Small intestine (tissue), 7 donors: ENCODE measurements around the gene CCDC68. TPM values are rescaled to one million over a fixed set of nuclear protein-coding genes. Genes with fewer than 3 reads are reported as not detected.
"Not testable (repeated sequence)": the region's sequence is repeated elsewhere in the genome, so short reads cannot be mapped to it uniquely, and the experiment has no call there.

ENCODE experiments used
- DNase-seq, 2 donors: peaks; one replicate each; pipeline versions ENCODE4 v3.0.0 to v3.0.0-alpha.2; 2013
- FAIRE-seq: peaks from 2 replicates; lab custom pipeline; 2012; peaks lifted over from hg19 to GRCh38; lab: Jason Lieb, UNC
- H3K27ac ChIP-seq, 3 donors: one replicate each; pipeline ENCODE4 v1.5.1; 2013; ENCODE audit warnings: low read length in 2 of 3, mild to moderate bottlenecking in 2 of 3, control low read depth in 1 of 3, inconsistent platforms in 1 of 3, low read depth in 1 of 3, moderate library complexity in 1 of 3
- H3K27me3 ChIP-seq, 3 donors: one replicate each; pipeline ENCODE4 v1.6.1; 2013; ENCODE audit warnings: low read length in 3 of 3, inconsistent platforms in 1 of 3; ENCODE audit not compliant: control insufficient read depth in 3 of 3, insufficient read depth in 3 of 3
- H3K36me3 ChIP-seq, 3 donors: one replicate each; pipeline ENCODE4 v1.6.1; 2013; ENCODE audit warnings: low read length in 3 of 3, inconsistent platforms in 1 of 3, low read depth in 1 of 3, mild to moderate bottlenecking in 1 of 3, moderate library complexity in 1 of 3; ENCODE audit not compliant: control insufficient read depth in 3 of 3, insufficient read depth in 2 of 3
- H3K4me1 ChIP-seq, 3 donors: one replicate each; pipeline ENCODE4 v1.6.1; 2013; ENCODE audit warnings: low read length in 2 of 3, inconsistent platforms in 1 of 3, low read depth in 1 of 3, mild to moderate bottlenecking in 1 of 3, moderate library complexity in 1 of 3; ENCODE audit not compliant: control insufficient read depth in 3 of 3, insufficient read depth in 2 of 3
- H3K4me3 ChIP-seq, 3 donors: one replicate each; pipeline ENCODE4 v1.5.1; 2013; ENCODE audit warnings: low read length in 3 of 3, control low read depth in 1 of 3, inconsistent platforms in 1 of 3, low read depth in 1 of 3, mild to moderate bottlenecking in 1 of 3, moderate library complexity in 1 of 3
- H3K9me3 ChIP-seq, 2 donors: one replicate each; pipeline ENCODE4 v1.6.1; 2013; ENCODE audit warnings: low read depth in 1 of 2, low read length in 1 of 2; ENCODE audit not compliant: control insufficient read depth in 2 of 2, insufficient read depth in 1 of 2
- WGBS, 3 donors: extraction: QIAGEN DNeasy Blood & Tissue Kit; methylation state at CpG; one replicate each; pipeline ENCODE4 v1.1.7; 2013; 5-methylcytosine and 5-hydroxymethylcytosine counted together
- polyA plus RNA-seq, 4 donors: library from polyadenylated mRNA; stranded (reverse) in 3 of 4; unstranded in 1 of 4; fragments of 200-250 nt in 3 of 4; fragments of 120-200 nt in 1 of 4; gene quantifications; one replicate each; pipeline versions ENCODE4 v1.2.1 to v1.2.3, GENCODE V29; 2013
- donor health status: healthy with polysubstance abuse.
- donor health status: control.
- donor health status: control.
- donor health status: Bipolar disorder and iron deficiency.
- donor health status: healthy.

Gene CCDC68
- polyA plus RNA-seq, 4 donors = 11.2 to 40.2 (median 31.6) TPM

DNA sequence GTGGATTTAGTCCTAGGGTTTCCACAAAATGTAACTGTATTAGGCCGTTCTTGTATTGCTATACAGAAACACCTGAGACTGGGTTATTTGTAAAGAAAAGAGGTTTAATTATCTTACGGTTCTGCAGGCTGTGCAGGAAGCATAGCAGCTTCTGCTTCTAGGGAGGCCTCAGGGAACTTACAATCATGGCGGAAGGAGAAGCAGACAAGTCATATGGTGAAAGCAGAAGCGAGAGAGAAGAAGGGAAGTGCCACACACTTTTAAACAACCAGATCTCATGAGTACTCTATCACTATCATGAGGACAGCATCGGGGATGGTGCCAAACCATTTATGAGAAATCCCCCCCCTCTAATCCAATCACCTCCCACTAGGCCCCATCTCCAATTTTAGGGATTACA is 9.5 kb upstream of the CCDC68 start:
- no peak for FAIRE-seq
- no peak overlapping the region for H3K27ac ChIP-seq
- no peaks in the 10 kb centered on the region for H3K36me3 ChIP-seq
- 83 to 95% (median 91%) methylated on average over 5 of the region's 5 CpGs for WGBS, 3 donors
- no peaks in the 10 kb centered on the region for H3K4me1 ChIP-seq
- H3K9me3 ChIP-seq = no peaks in the 10 kb centered on the region
- no peak overlapping the region for H3K4me3 ChIP-seq
- H3K27me3 ChIP-seq = no peaks in the 10 kb centered on the region
- no peak for DNase-seq

DNA sequence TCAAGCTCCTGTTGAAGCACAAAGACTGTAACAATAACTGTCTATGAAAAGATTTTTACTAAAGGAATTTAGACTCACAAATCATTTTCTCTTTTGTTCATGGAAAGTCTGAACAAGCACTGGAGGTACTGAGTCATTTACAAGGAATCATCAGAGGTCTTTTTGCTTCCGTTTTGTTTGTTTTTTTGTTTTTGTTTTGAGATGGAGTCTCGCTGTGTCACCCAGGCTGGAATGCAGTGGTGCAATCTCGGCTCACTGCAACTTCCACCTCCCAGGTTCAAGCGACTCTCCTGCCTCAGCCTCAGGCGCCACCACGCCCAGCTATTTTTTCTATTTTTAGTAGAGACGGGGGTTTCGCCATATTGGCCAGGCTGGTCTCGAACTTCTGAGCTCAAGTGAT is 9.0 kb upstream of the CCDC68 start:
- WGBS, 3 donors = 91 to 96% (median 93%) methylated on average over 9 of the region's 9 CpGs
- not testable (repeated sequence) for DNase-seq, H3K4me1 ChIP-seq, H3K36me3 ChIP-seq, H3K4me3 ChIP-seq, H3K9me3 ChIP-seq, FAIRE-seq, H3K27ac ChIP-seq, H3K27me3 ChIP-seq

DNA sequence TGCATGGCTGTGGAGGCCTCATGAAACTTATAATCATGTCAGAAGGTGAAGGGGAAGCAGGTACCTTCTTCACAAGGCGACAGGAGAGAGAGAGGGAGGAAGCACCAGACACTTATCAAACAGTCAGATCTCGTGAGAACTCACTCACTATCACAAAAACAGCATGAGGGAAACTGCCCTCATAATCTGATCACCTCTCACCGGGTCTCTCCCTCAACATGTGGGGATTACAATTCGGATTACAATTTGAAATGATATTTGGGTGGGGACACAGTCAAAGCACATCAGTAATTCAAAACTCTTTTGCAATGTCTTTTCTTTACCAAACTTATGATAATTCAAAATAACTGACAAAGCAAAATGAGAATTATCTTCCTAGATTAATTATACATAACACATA is 8.5 kb upstream of the CCDC68 start:
- H3K27ac ChIP-seq = no peak overlapping the region
- no peaks in the 10 kb centered on the region for H3K36me3 ChIP-seq
- H3K27me3 ChIP-seq = no peaks in the 10 kb centered on the region
- WGBS, 3 donors = 77 to 83% (median 82%) methylated on average over 4 of the region's 4 CpGs
- DNase-seq = no peak
- H3K9me3 ChIP-seq = no peaks in the 10 kb centered on the region
- FAIRE-seq = no peak
- no peak overlapping the region for H3K4me3 ChIP-seq
- H3K4me1 ChIP-seq = no peaks in the 10 kb centered on the region

DNA sequence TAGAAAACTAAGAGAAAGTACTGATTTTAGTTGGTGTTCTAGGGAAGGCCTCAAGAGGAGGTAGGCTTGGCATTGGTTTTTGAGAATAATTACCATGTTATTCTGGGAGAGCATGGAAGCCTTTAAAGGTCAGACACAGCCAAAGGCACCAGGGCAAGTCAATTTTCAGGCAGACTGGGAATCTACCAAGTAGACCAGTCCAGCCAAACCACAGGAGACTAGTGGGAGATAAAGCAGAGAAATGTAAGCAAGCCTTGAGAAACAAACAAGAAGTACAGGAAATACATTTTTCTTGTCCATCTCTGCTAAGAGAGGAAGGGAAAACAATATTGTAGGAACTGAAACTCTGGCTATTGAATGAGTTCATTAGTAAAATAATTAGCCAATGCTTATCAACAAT is 5.5 kb upstream of the CCDC68 start:
- H3K4me1 ChIP-seq = peaks cover 0 to 6% (median 0%) of the 10 kb centered on the region in 3 donors
- DNase-seq (no peak), FAIRE-seq (no peak)
- H3K9me3 ChIP-seq = peaks cover 0 to 5% of the 10 kb centered on the region in 2 donors
- no peak overlapping the region for H3K27ac ChIP-seq
- H3K27me3 ChIP-seq = no peaks in the 10 kb centered on the region
- no peaks in the 10 kb centered on the region for H3K36me3 ChIP-seq
- no peak overlapping the region for H3K4me3 ChIP-seq

DNA sequence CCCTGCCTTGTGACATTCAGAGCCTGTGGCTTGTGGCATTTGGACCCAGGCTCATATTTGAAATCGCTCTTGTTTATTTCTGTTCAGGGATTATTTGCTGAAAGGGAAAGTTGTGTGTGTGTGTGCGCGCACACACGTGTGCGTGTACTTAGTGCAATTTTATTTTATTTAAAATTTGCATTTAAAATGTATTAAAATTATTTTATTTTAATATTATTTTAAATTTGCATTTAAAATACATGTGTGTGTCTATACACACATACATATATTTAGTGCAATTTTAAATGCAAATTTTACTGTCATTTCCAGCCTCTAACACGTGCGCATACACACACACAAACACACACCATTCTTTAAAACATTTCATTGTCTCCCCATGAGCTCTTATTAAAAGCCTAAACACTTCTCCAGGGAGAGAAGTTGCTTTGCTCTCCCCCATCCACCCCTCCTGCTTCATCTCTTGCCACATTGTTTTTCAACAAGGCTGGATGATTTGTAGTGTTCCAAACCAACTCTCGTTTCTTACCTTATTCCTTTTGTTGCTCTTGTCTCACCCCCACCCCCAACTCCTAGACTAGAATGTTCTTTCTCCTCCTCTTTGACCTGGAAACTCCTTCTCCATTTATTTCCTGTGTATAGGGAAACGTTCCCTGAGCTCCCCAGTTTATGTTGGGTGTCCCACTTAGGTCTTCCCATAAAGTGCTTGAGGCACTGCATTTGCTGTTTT is 3.8 kb upstream of the CCDC68 start:
- DNase-seq (no peak), FAIRE-seq (no peak)
- Histone ChIP-seq H3K27me3 (no peaks in the 10 kb centered on the region), H3K36me3 (no peaks in the 10 kb centered on the region), H3K27ac (no peak overlapping the region), H3K9me3 (peaks cover 0 to 5% of the 10 kb centered on the region in 2 donors), H3K4me1 (peaks cover 0 to 9% (median 0%) of the 10 kb centered on the region in 3 donors), H3K4me3 (no peak overlapping the region)
- 75 to 93% (median 87%) methylated on average over 9 of the region's 9 CpGs for WGBS, 3 donors

DNA sequence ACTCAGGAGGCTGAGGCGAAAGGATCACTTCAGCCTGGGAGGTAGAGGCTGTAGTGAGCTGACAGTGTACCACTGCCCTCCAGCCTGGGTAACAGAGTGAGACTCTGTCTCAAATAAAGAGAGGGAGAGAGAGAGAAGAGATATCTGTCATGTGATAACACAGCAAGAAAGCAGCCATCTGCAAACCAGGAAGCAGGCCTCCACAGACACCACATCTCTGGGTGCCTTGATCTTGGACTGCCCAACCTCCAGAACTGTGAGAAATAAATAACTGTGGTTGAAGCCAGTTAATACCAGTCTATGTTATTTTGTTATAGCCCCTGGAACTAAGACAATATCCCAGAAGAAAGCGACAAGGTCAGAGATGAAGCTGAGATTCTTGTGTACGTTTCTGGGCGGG is 2.6 kb upstream of the CCDC68 start:
- WGBS, 3 donors = 68 to 97% (median 80%) methylated on average over 4 of the region's 4 CpGs
- no peaks in the 10 kb centered on the region for H3K27me3 ChIP-seq
- peaks cover 0 to 11% (median 0%) of the 10 kb centered on the region in 3 donors for H3K4me1 ChIP-seq
- FAIRE-seq = no peak
- peak overlapping the region in 1 of 3 donors; percentile 43 for H3K27ac ChIP-seq
- no peaks in the 10 kb centered on the region for H3K36me3 ChIP-seq
- no peak overlapping the region for H3K4me3 ChIP-seq
- DNase-seq = no peak
- H3K9me3 ChIP-seq = peaks cover 0 to 5% of the 10 kb centered on the region in 2 donors

DNA sequence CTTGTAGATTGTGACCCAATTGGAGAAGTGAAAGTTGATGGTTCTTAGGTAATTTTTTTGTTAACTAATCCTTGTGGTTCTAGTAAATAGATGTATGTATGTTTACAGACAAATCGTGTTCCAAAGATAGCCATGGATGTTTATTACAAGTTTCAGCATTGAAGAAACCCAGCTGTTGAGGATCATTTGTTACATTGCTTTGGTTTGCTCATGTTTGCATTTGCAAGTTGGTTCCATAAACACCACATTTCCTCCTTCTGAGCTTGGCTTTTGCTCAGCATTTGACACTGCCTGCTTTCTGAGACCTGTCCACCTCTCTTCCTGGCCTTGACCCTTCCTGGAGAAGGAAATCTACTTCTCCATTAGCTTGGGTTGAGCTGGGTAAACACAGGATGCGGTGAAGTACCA is 1.8 kb upstream of the CCDC68 start:
- peak in 1 of 2 donors; percentile 27 for DNase-seq
- H3K27me3 ChIP-seq = no peaks in the 10 kb centered on the region
- peaks cover 0 to 11% (median 0%) of the 10 kb centered on the region in 3 donors for H3K4me1 ChIP-seq
- FAIRE-seq = no peak
- 42 to 45% (median 45%) methylated on average over 2 of the region's 2 CpGs for WGBS, 3 donors
- H3K36me3 ChIP-seq = no peaks in the 10 kb centered on the region
- H3K4me3 ChIP-seq = no peak overlapping the region
- H3K9me3 ChIP-seq = peaks cover 0 to 5% of the 10 kb centered on the region in 2 donors
- peak overlapping the region in 2 of 3 donors; percentile 4 to 5 for H3K27ac ChIP-seq

DNA sequence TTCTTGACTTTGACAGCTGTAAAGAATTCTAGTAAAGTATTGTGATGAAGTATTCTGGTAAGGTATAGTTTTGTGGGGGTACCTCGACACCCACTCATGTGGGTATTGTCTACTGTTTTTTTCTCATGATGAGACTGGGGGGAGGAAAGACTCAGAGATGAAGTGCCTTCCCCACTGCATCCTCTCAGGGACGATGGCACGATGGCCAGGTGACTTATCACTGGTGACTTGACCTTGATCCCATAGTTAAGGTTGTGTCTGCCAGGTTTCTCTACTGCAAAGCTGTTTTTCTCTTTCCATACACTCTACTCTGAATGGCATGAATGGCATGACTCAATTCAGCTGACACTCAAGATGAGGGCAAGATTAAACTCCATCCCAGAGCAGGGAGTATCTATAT is 936 bp upstream of the CCDC68 start:
- DNase-seq (peak; percentile 20 to 43), FAIRE-seq (no peak)
- no peaks in the 10 kb centered on the region for H3K36me3 ChIP-seq
- H3K4me3 ChIP-seq = no peak overlapping the region
- H3K4me1 ChIP-seq = peaks cover 0 to 11% (median 0%) of the 10 kb centered on the region in 3 donors
- H3K27me3 ChIP-seq = no peaks in the 10 kb centered on the region
- 42 to 60% (median 49%) methylated on average over 3 of the region's 3 CpGs for WGBS, 3 donors
- peaks cover 0 to 5% of the 10 kb centered on the region in 2 donors for H3K9me3 ChIP-seq
- peak overlapping the region in 2 of 3 donors; percentile 44 to 96 for H3K27ac ChIP-seq
